Stimulated activated CD4-positive, alpha-beta T cell treated with anti-CD3 and anti-CD28 coated beads, Interleukin-15, amount 100 ng/mL, for 48 hours (primary cell): Measurements from ENCODE around the gene SNPH.

Experiments
- DNase-seq, 2 donors: peaks; one replicate each; pipeline ENCODE4 v3.0.0-alpha.2; 2020; ENCODE audit warnings: low read depth in 2 of 2

SNPH gene

GRCh38 chr20:1307171-1307570 is 41.1 kb downstream of the SNPH start:
- DNase-seq: no peak

GRCh38 chr20:1307571-1307971 is 41.5 kb downstream of the SNPH start:
- DNase-seq: no peak

GRCh38 chr20:1308067-1308701 is 42.1 kb downstream of the SNPH start:
- DNase-seq: no peak

- DNase-seq: no peak
Measured at GRCh38 chr20:1308702-1309095, 42.6 kb downstream of the SNPH start.

- no peak for DNase-seq
Measured at GRCh38 chr20:1309439-1309847, 43.3 kb downstream of the SNPH start.

GRCh38 chr20:1310071-1310470 is 44.0 kb downstream of the SNPH start:
- no peak for DNase-seq

GRCh38 chr20:1310506-1311190 is 44.6 kb downstream of the SNPH start:
- DNase-seq: no peak

GRCh38 chr20:1312308-1312707 is 46.2 kb downstream of the SNPH start:
- DNase-seq: no peak

GRCh38 chr20:1312904-1313235 is 46.8 kb downstream of the SNPH start:
- DNase-seq: no peak

- peak in 1 of 2 donors; percentile 49 for DNase-seq
Measured at GRCh38 chr20:1313236-1313964, 47.3 kb downstream of the SNPH start.

- DNase-seq: no peak
Measured at GRCh38 chr20:1315804-1316203, 49.7 kb downstream of the SNPH start.

- no peak for DNase-seq
Measured at GRCh38 chr20:1317545-1318255, 51.6 kb downstream of the SNPH start.

GRCh38 chr20:1319051-1319450 is 53.0 kb downstream of the SNPH start:
- DNase-seq: no peak

- no peak for DNase-seq
Measured at GRCh38 chr20:1319462-1319861, 53.4 kb downstream of the SNPH start.

- no peak for DNase-seq
Measured at GRCh38 chr20:1320016-1320415, 53.9 kb downstream of the SNPH start.

GRCh38 chr20:1320902-1321653 is 55.0 kb downstream of the SNPH start:
- DNase-seq: no peak

- no peak for DNase-seq
Measured at GRCh38 chr20:1321654-1321939, 55.5 kb downstream of the SNPH start.

- DNase-seq: no peak
Measured at GRCh38 chr20:1322511-1323245, 56.6 kb downstream of the SNPH start.

- DNase-seq: no peak
Measured at GRCh38 chr20:1323256-1323655, 57.2 kb downstream of the SNPH start.

GRCh38 chr20:1323830-1324597 is 57.9 kb downstream of the SNPH start:
- DNase-seq: no peak
